ENCODE data around the gene CETN2.

DNA sequence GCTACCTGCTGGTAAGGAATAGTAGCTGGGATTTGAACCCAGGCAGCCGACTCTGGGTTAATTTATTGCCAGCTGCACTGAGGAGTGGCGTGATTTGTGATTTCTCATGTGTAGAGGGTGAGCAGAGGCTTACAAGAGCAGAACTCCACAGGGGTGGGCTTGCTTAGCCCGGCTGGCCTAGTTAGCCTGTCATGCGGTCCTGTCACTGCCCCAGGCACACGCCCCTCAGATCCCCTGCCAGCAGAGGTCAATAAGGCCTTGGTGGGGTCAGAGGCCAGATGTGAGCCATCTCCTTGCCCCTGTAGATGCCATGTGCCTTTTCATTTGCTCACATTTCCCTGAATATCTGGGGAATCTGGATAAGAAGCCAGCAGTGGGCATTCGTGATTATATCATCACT lies 13.7 kb upstream of the CETN2 start:
- TF ChIP-seq, protein P1, sequence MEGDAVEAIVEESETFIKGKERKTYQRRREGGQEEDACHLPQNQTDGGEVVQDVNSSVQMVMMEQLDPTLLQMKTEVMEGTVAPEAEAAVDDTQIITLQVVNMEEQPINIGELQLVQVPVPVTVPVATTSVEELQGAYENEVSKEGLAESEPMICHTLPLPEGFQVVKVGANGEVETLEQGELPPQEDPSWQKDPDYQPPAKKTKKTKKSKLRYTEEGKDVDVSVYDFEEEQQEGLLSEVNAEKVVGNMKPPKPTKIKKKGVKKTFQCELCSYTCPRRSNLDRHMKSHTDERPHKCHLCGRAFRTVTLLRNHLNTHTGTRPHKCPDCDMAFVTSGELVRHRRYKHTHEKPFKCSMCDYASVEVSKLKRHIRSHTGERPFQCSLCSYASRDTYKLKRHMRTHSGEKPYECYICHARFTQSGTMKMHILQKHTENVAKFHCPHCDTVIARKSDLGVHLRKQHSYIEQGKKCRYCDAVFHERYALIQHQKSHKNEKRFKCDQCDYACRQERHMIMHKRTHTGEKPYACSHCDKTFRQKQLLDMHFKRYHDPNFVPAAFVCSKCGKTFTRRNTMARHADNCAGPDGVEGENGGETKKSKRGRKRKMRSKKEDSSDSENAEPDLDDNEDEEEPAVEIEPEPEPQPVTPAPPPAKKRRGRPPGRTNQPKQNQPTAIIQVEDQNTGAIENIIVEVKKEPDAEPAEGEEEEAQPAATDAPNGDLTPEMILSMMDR (IDR thresholded peaks at IDR 0.05) = no peak
- no peak for TF ChIP-seq POLR2A (IDR thresholded peaks at IDR 0.05)

Measured in adrenal gland (tissue), 5 donors.